Dendritic cell treated with granulocyte-macrophage colony-stimulating factor and Interleukin-4, amounts not matched to agents 40 ng/mL and 50 ng/mL, for 4 days (primary cell): Measurements from ENCODE around the gene AQP1.

ENCODE experiments used
- H3K27ac Mint-ChIP-seq: one replicate; pipeline ENCODE4 v1.8.0; 2022; ENCODE audit warnings: mild to moderate bottlenecking, mixed read lengths
- H3K27me3 Mint-ChIP-seq: one replicate; pipeline ENCODE4 v1.8.0; 2022; ENCODE audit warnings: mild to moderate bottlenecking, mixed read lengths
- H3K36me3 Mint-ChIP-seq: one replicate; pipeline ENCODE4 v1.8.0; 2022; ENCODE audit warnings: low read depth, mixed read lengths
- H3K4me1 Mint-ChIP-seq: one replicate; pipeline ENCODE4 v1.8.0; 2022; ENCODE audit warnings: low read depth, mixed read lengths
- H3K4me3 Mint-ChIP-seq: one replicate; pipeline ENCODE4 v1.8.0; 2022; ENCODE audit warnings: mild to moderate bottlenecking, moderate library complexity, mixed read lengths
- H3K9me3 Mint-ChIP-seq: one replicate; pipeline ENCODE4 v1.8.0; 2022; ENCODE audit warnings: mixed read lengths
- intact Hi-C: fragments of 100-400 bp; cut with micrococcal nuclease; formaldehyde crosslinking; loops from one replicate; pipeline ENCODE4 v1.15.0; 2022

AQP1 gene

GRCh38 chr7:30877015-30877769, 34.5 kb upstream of the AQP1 start:
- intact Hi-C loops = no loop called here
- H3K4me3 Mint-ChIP-seq = no peak overlapping the region
- H3K4me1 Mint-ChIP-seq = peaks cover 5% of the 10 kb centered on the region
- no peaks in the 10 kb centered on the region for H3K27me3 Mint-ChIP-seq
- no peak overlapping the region for H3K27ac Mint-ChIP-seq
- no peaks in the 10 kb centered on the region for H3K9me3 Mint-ChIP-seq
- H3K36me3 Mint-ChIP-seq = no peaks in the 10 kb centered on the region

- H3K4me1 Mint-ChIP-seq = peaks cover 5% of the 10 kb centered on the region
- no peak overlapping the region for H3K27ac Mint-ChIP-seq
Observed at GRCh38 chr7:30877993-30878392, 33.7 kb upstream of the AQP1 start.

GRCh38 chr7:30879139-30880124, 32.2 kb upstream of the AQP1 start:
- intact Hi-C loops = no loop called here
- Mint-ChIP-seq H3K36me3 (no peaks in the 10 kb centered on the region), H3K27me3 (no peaks in the 10 kb centered on the region), H3K9me3 (no peaks in the 10 kb centered on the region), H3K27ac (no peak overlapping the region), H3K4me1 (peaks cover 5% of the 10 kb centered on the region), H3K4me3 (no peak overlapping the region)

More at GRCh38 chr7:30877993-30878392, 33.7 kb upstream of the AQP1 start:
- Mint-ChIP-seq H3K36me3 (no peaks in the 10 kb centered on the region), H3K9me3 (no peaks in the 10 kb centered on the region), H3K27me3 (no peaks in the 10 kb centered on the region), H3K4me3 (no peak overlapping the region)
- intact Hi-C loops = no loop called here

GRCh38 chr7:30880125-30880720, 31.4 kb upstream of the AQP1 start:
- H3K27ac Mint-ChIP-seq = no peak overlapping the region
- H3K9me3 Mint-ChIP-seq = no peaks in the 10 kb centered on the region
- H3K36me3 Mint-ChIP-seq = no peaks in the 10 kb centered on the region
- peaks cover 5% of the 10 kb centered on the region for H3K4me1 Mint-ChIP-seq
- no peak overlapping the region for H3K4me3 Mint-ChIP-seq
- H3K27me3 Mint-ChIP-seq = no peaks in the 10 kb centered on the region
- intact Hi-C loops = no loop called here

- Mint-ChIP-seq H3K4me1 (peaks cover 5% of the 10 kb centered on the region), H3K27ac (no peak overlapping the region), H3K4me3 (no peak overlapping the region), H3K27me3 (no peaks in the 10 kb centered on the region), H3K9me3 (no peaks in the 10 kb centered on the region), H3K36me3 (no peaks in the 10 kb centered on the region)
- intact Hi-C loops = no loop called here
Observed at GRCh38 chr7:30880941-30881340, 30.7 kb upstream of the AQP1 start.

GRCh38 chr7:30881448-30881847, 30.2 kb upstream of the AQP1 start:
- Mint-ChIP-seq H3K36me3 (no peaks in the 10 kb centered on the region), H3K4me1 (peaks cover 5% of the 10 kb centered on the region), H3K9me3 (no peaks in the 10 kb centered on the region), H3K27me3 (no peaks in the 10 kb centered on the region), H3K4me3 (no peak overlapping the region), H3K27ac (no peak overlapping the region)
- intact Hi-C loops = no loop called here

GRCh38 chr7:30884881-30885280, 26.8 kb upstream of the AQP1 start:
- Mint-ChIP-seq H3K27me3 (no peaks in the 10 kb centered on the region), H3K27ac (no peak overlapping the region), H3K9me3 (no peaks in the 10 kb centered on the region), H3K36me3 (no peaks in the 10 kb centered on the region), H3K4me1 (peaks cover 5% of the 10 kb centered on the region), H3K4me3 (no peak overlapping the region)
- intact Hi-C loops = no loop called here

GRCh38 chr7:30886608-30887011, 25.0 kb upstream of the AQP1 start:
- H3K36me3 Mint-ChIP-seq = no peaks in the 10 kb centered on the region
- H3K4me1 Mint-ChIP-seq = no peaks in the 10 kb centered on the region

GRCh38 chr7:30887464-30887872, 24.2 kb upstream of the AQP1 start:
- H3K27me3 Mint-ChIP-seq = no peaks in the 10 kb centered on the region
- H3K9me3 Mint-ChIP-seq = peaks cover 10% of the 10 kb centered on the region
- H3K36me3 Mint-ChIP-seq = no peaks in the 10 kb centered on the region
- no peaks in the 10 kb centered on the region for H3K4me1 Mint-ChIP-seq
- no peak overlapping the region for H3K27ac Mint-ChIP-seq
- no peak overlapping the region for H3K4me3 Mint-ChIP-seq
- intact Hi-C loops = no loop called here

More at GRCh38 chr7:30886608-30887011, 25.0 kb upstream of the AQP1 start:
- intact Hi-C loops = no loop called here
- no peaks in the 10 kb centered on the region for H3K27me3 Mint-ChIP-seq
- no peak overlapping the region for H3K4me3 Mint-ChIP-seq
- H3K9me3 Mint-ChIP-seq = peaks cover 10% of the 10 kb centered on the region
- H3K27ac Mint-ChIP-seq = no peak overlapping the region

- peaks cover 10% of the 10 kb centered on the region for H3K9me3 Mint-ChIP-seq
Observed at GRCh38 chr7:30888747-30889146, 22.9 kb upstream of the AQP1 start.

GRCh38 chr7:30890226-30890625, 21.4 kb upstream of the AQP1 start:
- H3K36me3 Mint-ChIP-seq = no peaks in the 10 kb centered on the region
- H3K9me3 Mint-ChIP-seq = peaks cover 10% of the 10 kb centered on the region
- intact Hi-C loops = no loop called here
- H3K4me1 Mint-ChIP-seq = no peaks in the 10 kb centered on the region
- peaks cover 6% of the 10 kb centered on the region for H3K27me3 Mint-ChIP-seq
- no peak overlapping the region for H3K4me3 Mint-ChIP-seq
- H3K27ac Mint-ChIP-seq = no peak overlapping the region

More at GRCh38 chr7:30888747-30889146, 22.9 kb upstream of the AQP1 start:
- Mint-ChIP-seq H3K27ac (no peak overlapping the region), H3K4me1 (no peaks in the 10 kb centered on the region), H3K4me3 (no peak overlapping the region), H3K36me3 (no peaks in the 10 kb centered on the region), H3K27me3 (peaks cover under 1% of the 10 kb centered on the region)
- intact Hi-C loops = no loop called here

- intact Hi-C loops = no loop called here
- no peak overlapping the region for H3K4me3 Mint-ChIP-seq
- H3K27ac Mint-ChIP-seq = no peak overlapping the region
Observed at GRCh38 chr7:30893357-30893756, 18.3 kb upstream of the AQP1 start.

GRCh38 chr7:30894009-30894408, 17.6 kb upstream of the AQP1 start:
- H3K27ac Mint-ChIP-seq = no peak overlapping the region
- intact Hi-C loops = no loop called here

More at GRCh38 chr7:30893357-30893756, 18.3 kb upstream of the AQP1 start:
- H3K27me3 Mint-ChIP-seq = peaks cover 11% of the 10 kb centered on the region
- peaks cover 10% of the 10 kb centered on the region for H3K9me3 Mint-ChIP-seq
- no peaks in the 10 kb centered on the region for H3K36me3 Mint-ChIP-seq
- H3K4me1 Mint-ChIP-seq = no peaks in the 10 kb centered on the region

More at GRCh38 chr7:30894009-30894408, 17.6 kb upstream of the AQP1 start:
- Mint-ChIP-seq H3K36me3 (no peaks in the 10 kb centered on the region), H3K27me3 (peaks cover 11% of the 10 kb centered on the region), H3K4me3 (no peak overlapping the region), H3K9me3 (peaks cover 10% of the 10 kb centered on the region), H3K4me1 (no peaks in the 10 kb centered on the region)
